T-helper 1 cell (primary cell): ENCODE measurements around the gene NCAM2.

Source experiments
- DNase-seq, 5 donors: peaks; one replicate each; pipeline ENCODE4 v3.0.0-alpha.2; 2012 to 2020
- total RNA-seq, 4 donors: gene quantifications; one replicate each; lab custom pipeline; 2026; lab: John Stamatoyannopoulos, UW

NCAM2 gene
- total RNA-seq = 0 to 0.30 (median 0.12) reads per million in 4 donors

DNA sequence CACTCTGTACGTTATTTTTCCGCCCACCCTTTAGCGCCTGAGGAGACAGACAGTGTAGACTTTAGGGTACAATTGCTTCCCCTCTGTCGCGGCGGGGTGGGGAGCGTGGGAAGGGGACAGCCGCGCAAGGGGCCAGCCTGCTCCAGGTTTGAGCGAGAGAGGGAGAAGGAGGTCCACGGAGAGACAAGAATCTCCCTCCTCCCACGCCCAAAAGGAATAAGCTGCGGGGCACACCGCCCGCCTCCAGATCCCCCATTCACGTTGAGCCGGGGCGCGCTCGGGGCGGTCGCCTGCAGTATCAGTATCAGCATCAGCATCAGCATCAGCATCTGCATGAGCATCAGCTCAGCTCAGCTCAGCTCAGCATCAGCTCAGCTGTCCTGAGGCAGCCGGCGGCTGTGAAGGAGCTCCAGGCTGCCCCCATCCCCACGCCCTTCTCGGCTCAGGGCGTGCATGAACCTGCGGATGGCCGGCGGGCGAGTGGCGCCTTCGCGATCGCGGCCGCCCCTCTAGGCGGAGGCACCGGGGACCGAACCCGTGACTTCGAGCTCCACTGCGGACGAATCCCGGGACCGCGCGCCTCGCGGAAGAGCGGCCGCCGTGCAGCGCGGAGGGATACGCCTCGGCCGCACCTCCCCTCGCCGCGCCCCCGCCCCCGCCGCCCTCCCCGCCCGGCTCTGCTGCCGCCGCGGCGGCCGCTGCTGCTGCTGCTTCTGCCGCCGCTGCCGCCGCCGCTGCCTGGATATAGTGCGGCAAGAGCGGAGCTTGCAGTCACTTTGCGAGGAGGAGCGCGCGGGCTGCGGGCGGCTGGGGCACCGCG lies at the start of gene NCAM2:
Gene NCAM2, plus strand, starts transcription at position 774 of the 820 bp plus-strand sequence.
- peak; percentile 31 to 66 (median 34) for DNase-seq

DNA sequence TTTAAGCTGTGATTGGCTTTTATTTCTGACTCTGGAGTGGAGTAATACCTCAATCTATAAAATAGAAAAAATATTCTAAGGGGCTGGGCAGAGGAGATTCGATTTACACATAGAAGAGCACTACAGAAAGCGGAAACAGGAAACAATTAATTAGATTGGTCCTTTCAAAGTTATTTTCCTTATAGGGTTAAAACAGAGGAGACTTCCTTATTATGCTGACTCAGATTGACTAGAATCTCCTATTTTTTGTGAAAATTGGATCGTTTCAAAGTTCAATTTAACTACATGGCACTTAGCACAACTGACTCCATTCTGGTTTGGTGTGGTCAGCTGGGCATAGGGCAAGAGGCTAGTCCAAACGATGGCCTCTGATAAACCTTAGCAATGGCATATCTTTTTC lies 48.3 kb upstream of the NCAM2 start:
- no peak for DNase-seq

DNA sequence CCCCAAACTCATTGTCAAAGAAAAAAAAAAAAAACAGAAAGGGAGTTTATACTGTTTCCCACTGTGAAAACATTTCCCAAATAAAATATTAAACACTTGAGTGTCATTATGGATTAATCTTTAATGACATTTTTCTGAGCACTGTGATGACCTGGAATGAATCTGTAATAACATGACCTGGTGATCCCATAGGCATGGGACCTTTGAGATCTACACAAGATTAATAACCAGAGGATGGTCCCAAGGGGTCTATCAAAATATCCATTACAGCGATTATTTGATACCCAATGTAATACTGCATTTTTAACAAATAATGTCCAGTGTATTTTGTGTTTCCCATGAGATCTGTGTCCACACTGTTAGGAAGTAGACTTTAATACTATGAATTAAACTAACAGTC lies 32.4 kb upstream of the NCAM2 start:
- no peak for DNase-seq

DNA sequence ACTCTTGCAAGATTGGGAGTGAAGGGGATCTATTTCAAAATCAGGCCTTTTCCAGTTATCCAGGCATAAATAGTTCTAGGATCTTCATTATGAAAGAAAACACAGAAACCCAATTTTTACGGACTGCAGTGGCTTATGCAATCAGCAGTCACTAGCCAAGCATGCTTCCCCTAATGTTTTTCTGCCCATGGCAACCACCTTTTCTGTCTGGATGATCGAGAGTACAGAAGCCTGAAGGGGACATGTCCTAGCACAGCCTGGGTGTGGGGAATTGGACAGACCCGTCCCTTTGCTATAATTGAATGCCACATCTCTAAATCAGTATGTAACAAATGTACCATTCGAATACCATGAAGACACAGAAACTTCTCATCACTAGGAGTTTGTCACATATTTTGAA lies 29.8 kb upstream of the NCAM2 start:
- DNase-seq = no peak

DNA sequence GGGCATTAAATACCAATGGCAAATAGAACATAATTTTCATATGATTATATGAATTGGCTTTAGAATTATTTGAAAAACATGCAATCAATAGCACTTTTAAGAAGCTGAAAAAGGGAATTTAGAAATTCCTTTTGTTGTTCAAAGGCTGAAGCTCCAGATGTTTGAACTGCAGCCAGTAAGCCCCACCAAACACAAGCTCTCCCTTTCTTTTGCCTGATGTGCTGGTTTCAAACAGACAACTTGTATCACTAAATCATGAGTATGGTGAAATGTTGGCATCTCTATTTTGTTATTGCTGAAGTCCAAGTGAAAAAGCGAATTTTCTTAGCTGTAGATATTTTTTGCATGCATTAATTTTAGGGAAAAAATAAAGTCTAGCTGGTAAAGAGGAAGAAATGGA lies 27.5 kb upstream of the NCAM2 start:
- DNase-seq = no peak

DNA sequence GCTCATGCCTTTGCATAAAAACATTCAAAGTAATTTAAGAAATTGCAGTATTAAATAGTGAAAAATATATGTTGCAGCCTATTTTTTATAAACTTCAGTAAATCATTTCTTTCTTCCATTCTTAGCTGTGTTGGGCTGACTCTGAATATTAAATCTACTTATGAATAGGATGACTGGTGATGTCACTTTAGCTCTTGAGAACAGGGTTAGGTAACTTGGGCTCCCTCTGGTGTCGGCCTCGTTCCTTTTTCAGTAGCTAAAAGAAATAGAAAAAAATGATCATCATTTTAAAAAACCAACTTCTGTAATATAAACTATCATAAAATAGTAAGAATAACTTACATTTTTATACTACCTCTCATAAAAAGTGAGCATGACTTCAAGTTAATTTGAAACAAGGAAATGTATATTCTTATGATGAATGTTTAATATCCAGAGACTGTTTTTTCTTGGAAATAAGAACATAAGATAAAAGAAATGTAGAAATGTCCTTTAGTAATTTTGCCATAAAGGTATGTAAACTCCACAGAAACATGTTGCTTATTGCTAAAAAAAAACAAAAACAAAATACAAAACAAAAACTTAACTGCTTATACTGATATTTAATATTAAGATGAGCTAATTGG lies 26.8 kb upstream of the NCAM2 start:
- no peak for DNase-seq

DNA sequence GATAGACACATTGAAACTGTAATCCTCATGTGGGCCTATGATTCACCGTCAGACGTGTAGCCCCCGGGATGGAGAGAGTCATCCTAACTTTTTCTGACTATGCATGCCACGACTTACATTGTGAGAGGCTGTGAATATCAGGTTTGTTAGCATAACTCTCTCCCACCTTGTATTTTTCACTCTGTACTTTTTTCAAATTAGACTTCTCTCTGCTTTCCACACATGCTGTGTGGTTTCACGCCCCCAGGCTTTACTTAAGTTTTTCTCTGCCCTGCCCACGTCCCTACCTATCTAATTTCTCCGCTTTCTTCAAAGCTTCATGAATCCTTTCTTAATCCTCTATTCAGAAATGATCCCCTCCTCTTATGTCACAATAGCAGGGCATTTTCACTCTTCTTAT lies 3.4 kb upstream of the NCAM2 start:
- DNase-seq = no peak

DNA sequence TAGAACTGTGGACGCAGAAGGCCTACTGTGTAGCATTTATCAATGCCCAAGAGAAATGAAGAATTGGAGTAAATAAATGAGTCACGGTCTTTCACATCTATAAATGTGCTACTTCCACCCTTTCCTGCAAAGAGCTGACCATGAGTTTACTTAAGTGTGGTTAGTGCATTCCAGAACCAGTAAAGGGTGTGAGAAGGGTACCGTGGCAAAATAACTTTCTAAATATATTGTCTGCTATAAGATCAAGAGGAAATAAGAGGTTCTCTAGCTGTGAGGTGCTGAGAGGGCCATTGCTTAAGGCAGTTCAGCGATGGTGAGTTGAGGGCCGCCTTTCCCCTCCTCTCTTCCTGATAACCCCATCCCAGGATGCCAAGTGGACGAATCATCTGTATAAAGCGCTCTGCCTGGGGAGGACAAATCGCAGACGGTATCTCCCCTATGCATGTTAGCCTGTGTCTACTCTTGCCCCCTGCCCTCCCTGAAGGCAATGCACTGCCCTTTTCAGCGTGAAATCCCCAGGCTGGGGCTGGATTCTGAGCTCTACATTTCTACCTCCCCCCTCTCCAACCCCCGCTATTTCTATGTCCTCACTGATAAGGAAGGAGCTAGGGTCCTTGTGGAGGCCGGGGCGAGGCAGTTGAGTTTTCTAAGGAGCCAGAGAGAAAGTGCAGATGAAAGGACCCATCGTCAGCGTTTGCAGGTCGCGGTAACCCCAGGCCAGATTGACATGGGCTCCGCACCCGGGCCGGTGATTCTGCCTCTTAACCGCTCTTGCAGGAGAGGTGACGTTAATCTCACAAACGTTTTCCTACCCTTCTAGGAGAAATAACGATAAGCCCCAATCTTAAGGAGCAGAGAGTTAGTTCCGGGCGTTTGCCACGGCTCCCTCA lies 1.5 kb upstream of the NCAM2 start:
- DNase-seq = no peak

DNA sequence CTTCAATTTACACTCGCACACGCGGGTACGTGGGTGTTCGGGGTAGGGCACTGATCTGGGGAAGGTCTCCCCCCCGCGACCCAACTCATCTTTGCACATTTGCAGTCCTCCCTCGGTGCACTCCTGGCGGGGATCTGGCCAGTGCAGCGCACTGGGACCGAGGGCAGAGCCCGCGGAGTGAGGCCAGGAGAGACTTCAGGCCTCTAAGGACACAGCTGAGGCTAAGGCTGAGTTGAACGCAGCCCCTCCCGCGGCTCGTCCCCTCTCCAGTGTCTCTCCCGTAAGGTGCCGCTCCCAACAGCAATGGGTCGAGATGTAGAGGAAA lies 936 bp upstream of the NCAM2 start:
- DNase-seq = no peak

DNA sequence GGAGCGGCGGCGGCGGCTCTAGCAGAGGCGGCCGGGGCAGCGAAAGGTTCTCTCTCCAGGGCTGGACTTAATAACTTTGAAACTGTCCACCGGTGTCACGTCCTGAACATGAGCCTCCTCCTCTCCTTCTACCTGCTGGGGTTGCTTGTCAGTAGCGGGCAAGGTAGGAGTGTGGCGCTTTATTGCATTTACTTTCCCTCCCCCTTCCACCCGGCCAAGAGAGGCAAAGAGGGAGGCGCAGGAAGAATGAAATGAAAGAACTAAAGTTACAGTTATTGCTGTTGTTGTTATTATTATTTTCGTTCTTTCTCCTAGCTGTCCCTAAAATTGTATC lies 214 bp downstream of the NCAM2 start:
- DNase-seq = no peak

DNA sequence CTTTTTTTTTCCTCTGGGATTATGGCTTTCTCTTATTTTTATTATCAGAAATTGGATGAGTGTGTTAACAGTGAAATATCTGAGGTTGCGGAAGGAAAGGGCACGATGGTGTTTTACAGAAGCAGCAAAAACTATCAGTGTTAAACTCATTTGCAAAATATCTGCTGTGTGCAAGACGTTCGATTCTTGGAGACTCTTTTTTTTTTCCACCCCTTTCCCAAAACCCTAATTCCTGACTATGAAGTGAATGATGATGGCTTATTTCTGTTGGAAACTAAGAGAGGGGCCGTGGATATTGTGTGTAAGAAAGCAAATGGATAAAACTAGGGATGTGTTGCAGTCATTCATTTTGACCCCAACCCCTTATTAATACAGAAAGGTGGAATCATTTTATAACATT lies 677 bp downstream of the NCAM2 start:
- no peak for DNase-seq

DNA sequence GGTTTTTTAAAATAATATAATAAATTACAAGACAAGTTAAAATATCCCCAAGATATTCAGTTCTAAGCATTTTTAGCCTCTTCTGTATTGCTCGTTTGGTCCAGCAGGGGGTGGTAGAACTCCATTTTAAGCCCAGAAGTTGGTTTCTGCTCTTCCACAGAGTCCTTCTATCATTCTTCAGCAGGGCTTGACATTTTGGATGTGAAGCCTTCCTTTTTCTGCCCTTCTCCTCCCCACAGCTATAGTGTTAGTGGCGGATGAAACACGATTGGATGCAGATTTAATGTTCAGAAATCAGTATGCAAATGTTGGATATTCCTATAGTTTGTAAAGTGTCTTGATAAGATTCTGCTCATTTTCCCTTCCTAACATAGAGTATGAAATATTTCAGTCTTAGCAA lies 1.4 kb downstream of the NCAM2 start:
- DNase-seq = peak in 1 of 5 donors; percentile 4

DNA sequence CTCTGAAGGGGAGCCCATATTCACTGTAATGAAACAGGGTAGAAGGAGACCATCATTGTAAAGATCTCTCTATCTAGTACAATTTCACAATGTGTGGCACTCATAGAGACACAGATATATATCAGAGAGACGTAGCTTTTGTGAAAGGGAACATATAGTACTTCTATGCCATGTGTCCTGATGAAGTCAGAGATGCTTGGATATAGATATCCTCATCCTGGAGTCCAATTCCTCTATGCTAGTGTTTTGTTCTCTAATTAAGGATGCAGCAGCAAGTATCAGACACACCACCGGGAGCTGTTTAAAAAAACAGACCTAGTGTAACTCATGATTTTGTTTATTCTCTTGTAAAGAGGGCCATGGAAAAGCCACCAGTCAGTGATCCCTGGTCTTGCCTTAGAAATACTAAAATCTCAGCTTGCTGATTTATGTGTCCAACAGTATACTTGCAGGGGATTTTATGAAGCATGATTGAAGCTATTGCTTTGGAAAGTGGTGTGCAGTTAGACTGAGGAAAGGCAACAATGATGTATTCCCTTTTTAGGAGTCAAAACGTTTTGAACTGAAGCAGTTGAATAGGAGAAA lies 2.5 kb downstream of the NCAM2 start:
- no peak for DNase-seq

DNA sequence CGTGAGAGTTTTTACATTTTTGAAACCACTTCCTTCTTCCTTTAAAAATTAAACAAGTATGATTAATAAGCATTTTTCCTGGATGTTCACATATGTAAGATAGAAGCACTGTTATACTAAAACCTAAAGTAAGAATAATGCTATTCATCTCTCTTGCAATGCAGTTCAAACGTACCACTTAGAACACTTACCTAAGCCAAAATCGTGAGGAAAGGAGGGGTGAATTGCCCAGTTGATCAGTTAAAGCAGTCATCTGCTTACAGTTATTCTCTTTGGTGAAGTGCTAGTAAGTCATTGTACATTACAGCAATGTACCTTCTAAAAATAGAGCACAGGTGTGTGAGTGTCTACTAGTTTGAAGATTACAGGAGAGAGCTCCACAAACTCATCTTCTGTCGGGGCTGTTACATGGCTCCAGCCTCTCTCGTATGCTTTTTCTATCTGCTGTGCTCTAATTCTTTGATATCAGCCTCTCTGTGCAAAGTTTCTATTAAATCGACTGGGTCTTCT lies 3.4 kb downstream of the NCAM2 start:
- DNase-seq = no peak

DNA sequence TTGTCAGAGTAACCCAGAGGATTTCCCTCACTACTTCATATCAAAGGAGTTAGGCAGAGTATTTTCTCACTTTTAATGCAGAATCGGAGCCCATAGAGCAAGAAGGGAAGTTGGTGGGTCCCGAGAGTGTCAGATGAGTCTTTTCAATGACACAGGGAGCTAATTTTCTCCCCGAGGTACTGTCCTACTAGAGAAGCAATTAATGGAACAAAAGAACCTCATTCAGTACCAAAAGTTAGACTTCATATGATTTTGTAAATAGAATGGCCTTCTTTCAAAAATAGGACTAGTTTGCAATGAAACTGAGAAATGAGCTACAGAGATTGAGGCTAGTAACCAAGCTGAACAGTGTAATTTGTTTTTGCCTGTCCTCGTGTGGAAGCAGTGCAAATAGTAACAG lies 3.9 kb downstream of the NCAM2 start:
- no peak for DNase-seq

DNA sequence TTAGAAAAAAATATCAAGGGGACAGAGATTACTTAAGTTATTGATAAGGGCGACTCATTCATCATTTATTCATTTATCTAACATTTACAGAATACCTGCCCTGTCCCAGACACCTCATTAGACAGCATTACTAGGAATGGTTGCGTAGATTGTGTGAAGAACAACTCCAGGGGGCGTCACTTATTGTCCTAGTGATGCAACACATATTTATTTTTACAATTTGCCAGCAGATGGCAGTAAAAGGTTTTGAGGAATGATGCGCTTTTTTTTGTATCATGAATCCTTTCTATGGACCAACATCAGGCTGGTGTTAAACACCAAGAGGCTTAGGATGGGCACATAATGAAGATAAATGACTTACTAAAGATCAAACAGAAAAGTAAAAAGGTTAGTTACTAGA lies 5.5 kb downstream of the NCAM2 start:
- no peak for DNase-seq

DNA sequence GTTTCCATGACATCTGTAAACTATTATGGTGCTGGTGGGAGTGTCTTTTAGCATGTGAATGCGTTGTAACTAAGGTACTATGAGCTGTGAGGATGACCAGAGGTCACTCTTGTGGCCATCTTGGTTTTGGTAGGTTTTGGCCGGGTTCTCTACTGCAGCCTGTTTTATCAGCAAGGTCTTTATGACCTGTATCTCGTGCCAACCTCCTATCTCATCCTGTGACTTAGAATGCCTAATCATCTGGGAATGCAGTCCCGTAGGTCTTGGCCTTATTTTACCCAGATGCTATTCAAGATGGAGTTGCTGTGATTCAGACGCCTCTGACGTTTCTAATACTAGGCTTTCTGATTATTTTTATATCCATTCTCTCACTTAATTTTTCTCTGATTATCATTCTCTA lies 9.4 kb downstream of the NCAM2 start:
- DNase-seq = no peak

DNA sequence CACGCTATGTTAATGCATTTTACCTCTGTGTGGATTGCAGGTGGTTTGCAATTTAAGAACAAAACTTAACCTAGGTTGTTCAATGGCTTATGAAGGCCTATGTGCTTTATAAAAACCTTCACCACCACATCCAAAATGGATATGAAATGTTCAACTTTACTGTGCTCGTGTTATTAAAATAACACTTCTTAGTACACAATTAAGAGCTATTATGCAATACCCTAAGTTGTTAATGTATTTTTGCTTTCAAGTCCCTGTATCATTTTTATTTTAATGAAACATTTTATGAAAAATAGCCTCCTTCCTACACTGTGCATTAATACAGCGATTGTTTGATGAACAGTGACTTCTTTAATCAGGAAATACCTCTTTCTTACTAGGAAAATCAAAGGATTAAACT lies 12.0 kb downstream of the NCAM2 start:
- DNase-seq = no peak

DNA sequence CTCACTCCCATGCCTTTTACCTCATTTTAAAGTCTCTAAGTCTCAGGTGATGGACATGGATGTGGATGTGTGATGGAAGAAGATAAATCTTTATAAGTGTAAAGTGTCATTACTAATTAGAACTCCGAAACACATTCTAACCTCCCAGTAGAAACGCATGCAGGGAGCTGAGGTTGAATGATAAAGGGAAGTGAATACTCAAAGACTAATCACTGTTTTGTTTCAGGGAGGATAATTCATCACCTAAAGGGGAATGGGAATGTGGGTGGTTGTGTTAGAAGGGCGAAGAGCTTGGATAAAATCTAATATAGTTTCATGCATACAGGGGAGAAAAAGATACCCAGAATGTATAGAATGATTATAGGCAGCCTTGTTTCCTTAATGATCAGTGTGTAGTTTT lies 12.5 kb downstream of the NCAM2 start:
- no peak for DNase-seq

DNA sequence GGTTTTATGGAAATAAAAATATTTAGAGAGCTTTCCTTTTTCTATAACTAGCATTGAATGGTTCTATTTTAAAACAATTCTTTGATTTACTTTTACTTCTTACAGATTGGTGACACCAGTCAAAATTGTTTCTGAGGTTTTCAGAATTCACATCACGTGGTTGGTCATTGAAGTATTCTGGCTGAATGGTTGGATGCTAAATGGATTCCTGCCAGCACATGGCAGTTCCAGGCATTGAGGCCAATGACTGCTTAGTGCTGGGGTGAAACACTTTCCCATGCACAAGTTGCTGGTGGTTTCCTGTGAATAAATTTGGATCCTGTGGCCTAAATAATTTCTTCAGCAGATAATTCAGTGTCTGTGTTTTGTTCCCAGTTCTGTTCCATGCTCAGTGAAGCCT lies 20.6 kb downstream of the NCAM2 start:
- no peak for DNase-seq

DNA sequence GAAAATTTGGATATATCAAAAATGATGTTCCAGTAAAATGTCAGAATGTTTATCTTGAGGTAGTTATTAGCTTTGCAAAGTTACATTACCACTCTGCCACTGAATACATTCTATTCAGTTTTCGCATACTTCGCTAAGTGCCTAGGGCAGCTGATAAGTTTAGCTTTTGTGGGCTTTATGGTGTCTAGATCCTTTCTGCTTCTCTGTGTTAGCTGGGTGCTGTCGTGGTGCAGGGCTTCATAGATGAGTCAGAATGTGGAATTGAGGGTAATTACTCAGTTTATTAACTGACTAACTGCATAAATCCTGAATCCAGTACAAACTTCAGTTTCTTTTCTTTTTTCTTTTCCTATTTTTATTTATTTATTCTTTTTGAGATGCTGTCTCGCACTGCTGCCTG lies 21.5 kb downstream of the NCAM2 start:
- DNase-seq = no peak

DNA sequence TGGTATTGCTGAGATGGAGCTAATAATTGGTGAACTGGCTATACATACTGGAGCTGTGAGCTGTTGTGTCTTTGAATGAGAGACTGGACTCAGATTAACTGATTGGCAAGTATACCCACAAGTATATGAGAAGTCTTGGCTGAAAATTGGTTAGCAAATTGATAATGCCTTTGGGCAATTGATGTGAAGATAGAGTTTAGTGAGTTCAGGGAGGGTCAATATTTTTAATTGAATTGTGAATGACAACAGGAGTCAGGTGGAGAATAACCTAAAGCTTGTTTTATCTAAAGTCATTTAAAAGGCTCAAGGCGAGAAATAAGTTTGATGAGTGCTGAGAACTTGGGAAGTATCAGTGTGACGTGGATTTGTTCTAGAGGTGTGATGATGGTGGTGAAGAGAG lies 27.5 kb downstream of the NCAM2 start:
- no peak for DNase-seq

DNA sequence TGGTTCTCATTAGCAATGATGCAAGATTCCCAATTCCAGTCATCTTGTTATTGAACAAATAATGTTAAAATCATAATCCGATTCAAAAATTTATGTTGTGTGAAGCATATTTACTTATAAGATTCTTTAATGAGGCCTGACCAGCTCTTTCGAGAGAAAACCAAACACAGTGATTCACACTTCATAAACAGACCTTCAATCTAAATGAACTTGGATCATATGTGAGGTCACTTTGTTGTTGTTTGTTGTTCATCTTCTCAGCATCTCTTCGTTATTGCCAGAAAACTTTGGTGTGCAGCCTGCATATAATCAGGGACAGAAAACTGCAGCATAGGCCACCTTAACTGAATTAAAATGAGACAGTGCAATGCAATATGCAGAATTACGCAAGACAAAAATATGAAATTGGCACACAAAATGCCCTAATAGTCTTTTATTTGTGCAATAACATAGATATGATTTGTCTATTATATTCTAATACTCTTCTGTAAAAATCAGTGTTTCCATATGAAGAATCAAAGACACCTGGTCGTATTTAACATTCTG lies 30.1 kb downstream of the NCAM2 start:
- DNase-seq = no peak
